ENCODE results near the gene VLDLR. TPM values are rescaled to one million over a fixed set of nuclear protein-coding genes. Genes with fewer than 3 reads are reported as not detected.

Gene VLDLR
- total RNA-seq, 1 donor from 2014 or later, result 106 TPM

- H3K4me1 Mint-ChIP-seq (ENCODE audit: low read depth), result no peaks in the 10 kb centered on the region
- no peaks in the 10 kb centered on the region for H3K36me3 Mint-ChIP-seq (ENCODE audit: low read depth)
- no peak for DNase-seq (ENCODE audit: low spot score)
- TF ChIP-seq, protein P1, sequence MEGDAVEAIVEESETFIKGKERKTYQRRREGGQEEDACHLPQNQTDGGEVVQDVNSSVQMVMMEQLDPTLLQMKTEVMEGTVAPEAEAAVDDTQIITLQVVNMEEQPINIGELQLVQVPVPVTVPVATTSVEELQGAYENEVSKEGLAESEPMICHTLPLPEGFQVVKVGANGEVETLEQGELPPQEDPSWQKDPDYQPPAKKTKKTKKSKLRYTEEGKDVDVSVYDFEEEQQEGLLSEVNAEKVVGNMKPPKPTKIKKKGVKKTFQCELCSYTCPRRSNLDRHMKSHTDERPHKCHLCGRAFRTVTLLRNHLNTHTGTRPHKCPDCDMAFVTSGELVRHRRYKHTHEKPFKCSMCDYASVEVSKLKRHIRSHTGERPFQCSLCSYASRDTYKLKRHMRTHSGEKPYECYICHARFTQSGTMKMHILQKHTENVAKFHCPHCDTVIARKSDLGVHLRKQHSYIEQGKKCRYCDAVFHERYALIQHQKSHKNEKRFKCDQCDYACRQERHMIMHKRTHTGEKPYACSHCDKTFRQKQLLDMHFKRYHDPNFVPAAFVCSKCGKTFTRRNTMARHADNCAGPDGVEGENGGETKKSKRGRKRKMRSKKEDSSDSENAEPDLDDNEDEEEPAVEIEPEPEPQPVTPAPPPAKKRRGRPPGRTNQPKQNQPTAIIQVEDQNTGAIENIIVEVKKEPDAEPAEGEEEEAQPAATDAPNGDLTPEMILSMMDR (IDR thresholded peaks at IDR 0.05), result no peak
- H3K27ac Mint-ChIP-seq (ENCODE audit: unreplicated experiment), result no peak overlapping the region
- no peaks in the 10 kb centered on the region for H3K27me3 Mint-ChIP-seq (ENCODE audit: low read depth)
- H3K4me3 Mint-ChIP-seq (ENCODE audit: unreplicated experiment), result no peak overlapping the region
- no peaks in the 10 kb centered on the region for H3K9me3 Mint-ChIP-seq (ENCODE audit: low read depth)
Observed at GRCh38 chr9:2677915-2678889, 56.6 kb downstream of the VLDLR start.

DNA sequence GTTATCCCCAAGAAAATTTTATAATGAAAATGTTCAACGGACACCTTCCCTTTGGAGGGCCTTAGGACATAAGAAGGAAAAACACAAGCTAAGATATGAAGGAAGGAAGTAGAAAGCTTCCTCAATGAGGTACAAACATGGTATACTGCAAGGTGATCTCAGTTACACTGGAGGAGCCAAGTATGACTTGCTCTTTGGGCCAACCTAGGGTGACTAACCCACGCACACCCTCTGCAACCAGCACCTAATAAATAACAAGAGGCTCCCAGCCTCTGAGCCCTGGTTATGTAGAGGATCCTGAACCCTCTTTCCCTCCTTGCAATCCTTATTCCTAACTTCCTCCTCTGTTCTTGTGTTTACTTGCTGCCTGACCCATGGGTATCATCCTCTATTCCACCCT lies 57.4 kb downstream of the VLDLR start:
- H3K9me3 Mint-ChIP-seq (ENCODE audit: low read depth), result no peaks in the 10 kb centered on the region

DNA sequence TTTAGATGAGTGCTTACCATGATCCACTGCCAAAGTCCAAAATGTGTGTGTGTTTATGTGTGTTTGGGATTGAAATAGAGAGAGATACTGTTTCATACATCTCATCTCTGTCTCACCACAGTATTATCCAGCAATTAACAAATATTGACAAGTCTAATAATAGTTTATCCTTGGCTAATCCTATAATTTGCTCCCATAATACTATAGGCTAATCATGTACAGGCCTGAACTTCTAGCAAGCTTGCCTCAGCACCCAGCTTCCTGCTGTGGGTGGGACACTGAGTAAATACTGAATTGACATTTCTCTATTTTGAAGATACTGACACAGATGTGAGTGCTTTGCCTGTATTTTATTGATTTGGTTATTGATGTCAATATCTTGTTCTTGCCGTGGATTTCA lies 60.4 kb downstream of the VLDLR start:
- DNase-seq (ENCODE audit: low spot score), result no peak
- H3K27ac Mint-ChIP-seq (ENCODE audit: unreplicated experiment), result no peak overlapping the region
- TF ChIP-seq, protein P1 (IDR thresholded peaks at IDR 0.05), result no peak
- H3K27me3 Mint-ChIP-seq (ENCODE audit: low read depth), result no peaks in the 10 kb centered on the region
- H3K9me3 Mint-ChIP-seq (ENCODE audit: low read depth), result no peaks in the 10 kb centered on the region
- no peaks in the 10 kb centered on the region for H3K4me1 Mint-ChIP-seq (ENCODE audit: low read depth)
- no peak overlapping the region for H3K4me3 Mint-ChIP-seq (ENCODE audit: unreplicated experiment)
- H3K36me3 Mint-ChIP-seq (ENCODE audit: low read depth), result no peaks in the 10 kb centered on the region

More for the DNA sequence above, 57.4 kb downstream of the VLDLR start:
- Mint-ChIP-seq H3K27me3 (ENCODE audit: low read depth) (no peaks in the 10 kb centered on the region), H3K36me3 (ENCODE audit: low read depth) (no peaks in the 10 kb centered on the region), H3K4me1 (ENCODE audit: low read depth) (no peaks in the 10 kb centered on the region), H3K27ac (ENCODE audit: unreplicated experiment) (no peak overlapping the region), H3K4me3 (ENCODE audit: unreplicated experiment) (no peak overlapping the region)
- no peak for DNase-seq (ENCODE audit: low spot score)
- TF ChIP-seq, protein P1 (IDR thresholded peaks at IDR 0.05), result no peak

GRCh38 chr9:2686911-2687310 lies 65.3 kb downstream of the VLDLR start:
- TF ChIP-seq, protein P1 (IDR thresholded peaks at IDR 0.05), result no peak

DNA sequence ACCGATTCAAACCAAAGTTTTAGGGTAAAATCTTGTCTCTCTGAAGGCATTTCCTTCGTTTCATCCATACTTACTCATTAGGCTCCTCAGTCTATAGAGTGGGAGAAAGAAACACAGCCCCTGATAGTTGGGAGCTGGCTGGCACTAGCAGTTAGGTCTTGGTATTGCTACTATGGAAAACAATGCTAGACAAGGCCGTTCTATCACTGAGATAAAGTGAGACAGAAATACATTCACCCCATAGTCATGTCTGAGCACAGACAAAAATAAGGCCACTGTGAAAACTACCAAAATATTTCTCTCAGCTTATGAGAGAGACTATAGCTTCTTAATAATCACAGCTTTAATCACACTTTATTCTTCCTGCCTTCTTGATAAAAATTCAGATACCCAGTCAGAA lies 67.0 kb downstream of the VLDLR start:
- H3K4me1 Mint-ChIP-seq (ENCODE audit: low read depth), result peaks cover 8% of the 10 kb centered on the region
- no peak for DNase-seq (ENCODE audit: low spot score)
- H3K9me3 Mint-ChIP-seq (ENCODE audit: low read depth), result no peaks in the 10 kb centered on the region
- TF ChIP-seq, protein P1 (IDR thresholded peaks at IDR 0.05), result no peak
- no peak overlapping the region for H3K4me3 Mint-ChIP-seq (ENCODE audit: unreplicated experiment)
- no peak overlapping the region for H3K27ac Mint-ChIP-seq (ENCODE audit: unreplicated experiment)
- no peaks in the 10 kb centered on the region for H3K27me3 Mint-ChIP-seq (ENCODE audit: low read depth)
- no peaks in the 10 kb centered on the region for H3K36me3 Mint-ChIP-seq (ENCODE audit: low read depth)

More at GRCh38 chr9:2686911-2687310, 65.3 kb downstream of the VLDLR start:
- Mint-ChIP-seq H3K27me3 (ENCODE audit: low read depth) (no peaks in the 10 kb centered on the region), H3K4me1 (ENCODE audit: low read depth) (peaks cover 6% of the 10 kb centered on the region), H3K4me3 (ENCODE audit: unreplicated experiment) (no peak overlapping the region), H3K9me3 (ENCODE audit: low read depth) (no peaks in the 10 kb centered on the region), H3K36me3 (ENCODE audit: low read depth) (no peaks in the 10 kb centered on the region), H3K27ac (ENCODE audit: unreplicated experiment) (no peak overlapping the region)
- DNase-seq (ENCODE audit: low spot score), result no peak

All from chondrocyte (in vitro differentiated cells).